ENCODE results near the gene CLMP. TPM values are rescaled to one million over a fixed set of nuclear protein-coding genes. Genes with fewer than 3 reads are reported as not detected.

The CLMP gene
- total RNA-seq, 2 experiments from 2014 or later, result 0.06 to 0.19 TPM

GRCh38 chr11:123051146-123051545 is 143.9 kb downstream of the CLMP start:
- CTCF ChIA-PET, result no interaction called here
- no peak for TF ChIP-seq CTCF (IDR thresholded peaks at IDR 0.05)
- Mint-ChIP-seq H3K27ac (no peak overlapping the region), H3K27me3 (no peaks in the 10 kb centered on the region), H3K4me1 (ENCODE audit: low read depth) (peaks cover 22% of the 10 kb centered on the region), H3K4me3 (no peak overlapping the region), H3K9me3 (no peaks in the 10 kb centered on the region), H3K36me3 (ENCODE audit: low read depth) (peaks cover 30% of the 10 kb centered on the region)
- POLR2A ChIA-PET, result interaction anchor here (7.6 kb wide), 1 partner anchor 16 kb away, joined by 171 read pairs; the partner anchor contains the start of gene HSPA8
- Histone ChIP-seq H3K27me3 (ENCODE audit: control insufficient read depth in 1 of 2, insufficient read depth in 2 of 2, low read length in 2 of 2) (no peaks in the 10 kb centered on the region), H3K36me3 (ENCODE audit: insufficient read depth, low read length) (peaks cover 31% of the 10 kb centered on the region), H3K4me1 (ENCODE audit: insufficient read depth, low read length) (peaks cover 19% of the 10 kb centered on the region), H3K4me3 (ENCODE audit: low read length) (no peak overlapping the region), H3K9me3 (ENCODE audit: control insufficient read depth in 1 of 2, insufficient read depth in 1 of 2, low read length in 2 of 2) (no peaks in the 10 kb centered on the region), H3K27ac (ENCODE audit: low read depth in 1 of 2, low read length in 2 of 2) (no peak overlapping the region)
- DNase-seq (no peak), ATAC-seq (ENCODE audit: poor library complexity) (no peak)
- intact Hi-C loops (cut with DNase I, micrococcal nuclease), result loop anchor here in 1 of 2 experiments (5.0 to 10.0 kb wide), 4 partner anchors 169 to 694 kb away; partner anchors contain the start of genes JHY, UBASH3B and ZNF202

- Histone ChIP-seq H3K27me3 (ENCODE audit: control insufficient read depth in 1 of 2, insufficient read depth in 2 of 2, low read length in 2 of 2) (no peaks in the 10 kb centered on the region), H3K4me1 (ENCODE audit: insufficient read depth, low read length) (no peaks in the 10 kb centered on the region), H3K4me3 (ENCODE audit: low read length) (no peak overlapping the region), H3K36me3 (ENCODE audit: insufficient read depth, low read length) (no peaks in the 10 kb centered on the region), H3K9me3 (ENCODE audit: control insufficient read depth in 1 of 2, insufficient read depth in 1 of 2, low read length in 2 of 2) (no peaks in the 10 kb centered on the region), H3K27ac (ENCODE audit: low read depth in 1 of 2, low read length in 2 of 2) (no peak overlapping the region)
- peaks cover 1% of the 10 kb centered on the region for H3K36me3 Mint-ChIP-seq (ENCODE audit: low read depth)
- no peaks in the 10 kb centered on the region for H3K27me3 Mint-ChIP-seq
- ChIA-PET CTCF (interaction anchor here (1.4 kb wide), 1 partner anchor 25 kb away, joined by 3 read pairs; no protein-coding TSS in a partner anchor), POLR2A (interaction anchor here (1.6 kb wide), 1 partner anchor 14 kb away, joined by 5 read pairs; the partner anchor contains the start of gene HSPA8)
- intact Hi-C loops (cut with DNase I, micrococcal nuclease), result no loop called here
- H3K4me3 Mint-ChIP-seq, result no peak overlapping the region
- H3K4me1 Mint-ChIP-seq (ENCODE audit: low read depth), result no peaks in the 10 kb centered on the region
- TF ChIP-seq CTCF (IDR thresholded peaks at IDR 0.05), result no peak
- H3K9me3 Mint-ChIP-seq, result no peaks in the 10 kb centered on the region
- no peak for ATAC-seq (ENCODE audit: poor library complexity)
- no peak for DNase-seq
- no peak overlapping the region for H3K27ac Mint-ChIP-seq
Observed at GRCh38 chr11:123047947-123048293, 147.1 kb downstream of the CLMP start.

- Histone ChIP-seq H3K36me3 (ENCODE audit: insufficient read depth, low read length) (no peaks in the 10 kb centered on the region), H3K4me1 (ENCODE audit: insufficient read depth, low read length) (no peaks in the 10 kb centered on the region), H3K27me3 (ENCODE audit: control insufficient read depth in 1 of 2, insufficient read depth in 2 of 2, low read length in 2 of 2) (no peaks in the 10 kb centered on the region), H3K4me3 (ENCODE audit: low read length) (no peak overlapping the region), H3K9me3 (ENCODE audit: control insufficient read depth in 1 of 2, insufficient read depth in 1 of 2, low read length in 2 of 2) (no peaks in the 10 kb centered on the region), H3K27ac (ENCODE audit: low read depth in 1 of 2, low read length in 2 of 2) (no peak overlapping the region)
- TF ChIP-seq CTCF (IDR thresholded peaks at IDR 0.05), result no peak
- H3K36me3 Mint-ChIP-seq (ENCODE audit: low read depth), result no peaks in the 10 kb centered on the region
- no peaks in the 10 kb centered on the region for H3K4me1 Mint-ChIP-seq (ENCODE audit: low read depth)
- intact Hi-C loops (cut with DNase I, micrococcal nuclease), result no loop called here
- ATAC-seq (ENCODE audit: poor library complexity) (no peak), DNase-seq (no peak)
- H3K27me3 Mint-ChIP-seq, result no peaks in the 10 kb centered on the region
- no peak overlapping the region for H3K4me3 Mint-ChIP-seq
- H3K27ac Mint-ChIP-seq, result no peak overlapping the region
- ChIA-PET POLR2A (interaction anchor here (0.9 kb wide), 1 partner anchor 10 kb away, joined by 3 read pairs; no protein-coding TSS in a partner anchor), CTCF (interaction anchor here (1.4 kb wide), 1 partner anchor 24 kb away, joined by 3 read pairs; no protein-coding TSS in a partner anchor)
- no peaks in the 10 kb centered on the region for H3K9me3 Mint-ChIP-seq
Observed at GRCh38 chr11:123047266-123047946, 147.6 kb downstream of the CLMP start.
